ENCODE measurements around the gene SULT1B1. TPM values are rescaled to one million over a fixed set of nuclear protein-coding genes. Genes with fewer than 3 reads are reported as not detected.
"Not testable (repeated sequence)": the region's sequence is repeated elsewhere in the genome, so short reads cannot be mapped to it uniquely, and the experiment has no call there.

The SULT1B1 gene
- not detected in 2 replicates for total RNA-seq (2014; rRNA removed; shearing (Covaris generic))

DNA sequence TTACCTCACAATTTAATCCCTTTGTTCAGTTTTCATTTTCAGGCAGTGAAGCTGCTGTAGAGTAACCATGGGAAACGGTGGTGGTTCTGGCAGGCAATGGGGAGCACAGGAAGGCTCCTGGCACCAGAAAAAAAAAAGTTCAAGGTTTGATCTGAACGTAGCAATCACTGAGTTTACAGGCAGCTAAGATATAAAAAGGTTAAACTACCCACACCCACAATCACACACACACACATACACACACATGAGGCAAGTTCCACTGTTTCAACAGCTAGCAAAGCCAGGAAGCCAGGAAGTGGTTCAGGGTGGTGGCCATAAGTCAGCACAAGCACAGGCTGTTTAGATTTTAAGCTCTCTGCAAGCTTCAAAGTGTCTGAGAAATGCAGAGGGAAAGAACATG is at the start of gene SULT1B1:
TSS of gene SULT1B1 (minus strand) at position 166 of the 400 bp plus-strand sequence. CDS start 5,403 bp downstream, outside the sequence.
- no peak for DNase-seq (ENCODE audit: low read depth)

DNA sequence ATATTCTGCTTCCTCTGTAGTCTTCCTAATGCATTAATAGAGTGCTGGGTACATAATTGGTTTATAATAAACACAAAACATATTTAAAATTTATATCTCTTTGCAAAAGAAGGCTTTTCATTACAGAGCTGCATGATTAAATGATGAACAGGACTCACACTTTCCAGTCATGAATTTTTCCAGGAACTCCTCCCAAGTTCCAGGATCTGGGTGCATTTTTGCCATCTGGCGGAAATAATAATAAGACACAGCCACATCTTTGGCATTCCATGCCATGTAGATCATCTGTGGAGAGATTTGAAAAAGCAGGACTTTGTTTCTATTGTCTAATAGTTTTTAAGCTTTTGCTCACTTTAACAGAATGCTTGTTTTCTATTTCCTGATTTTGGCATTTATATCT is 40.2 kb upstream of the SULT1B1 start:
- DNase-seq (ENCODE audit: low read depth) = peak; percentile 4

DNA sequence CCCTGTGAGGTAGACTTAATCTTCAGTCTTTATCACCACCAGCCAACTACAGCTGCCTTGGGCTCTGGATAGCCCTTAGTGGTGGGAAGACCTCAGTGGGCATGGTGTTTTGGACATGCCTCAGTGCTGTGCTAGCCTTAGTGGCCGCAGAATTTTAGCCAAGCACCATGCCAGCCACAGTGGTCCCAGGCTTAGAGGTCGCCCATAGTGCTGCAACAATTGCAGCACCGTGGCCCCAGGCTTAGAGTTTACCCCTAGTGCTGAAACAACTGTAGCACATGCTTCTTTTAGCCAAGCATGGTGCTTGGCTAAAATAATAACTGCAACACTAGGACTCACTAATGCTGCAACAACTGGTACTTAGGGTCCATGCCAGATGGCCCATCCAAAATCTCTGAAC is 38.9 kb upstream of the SULT1B1 start:
- DNase-seq (ENCODE audit: low read depth) = no peak

DNA sequence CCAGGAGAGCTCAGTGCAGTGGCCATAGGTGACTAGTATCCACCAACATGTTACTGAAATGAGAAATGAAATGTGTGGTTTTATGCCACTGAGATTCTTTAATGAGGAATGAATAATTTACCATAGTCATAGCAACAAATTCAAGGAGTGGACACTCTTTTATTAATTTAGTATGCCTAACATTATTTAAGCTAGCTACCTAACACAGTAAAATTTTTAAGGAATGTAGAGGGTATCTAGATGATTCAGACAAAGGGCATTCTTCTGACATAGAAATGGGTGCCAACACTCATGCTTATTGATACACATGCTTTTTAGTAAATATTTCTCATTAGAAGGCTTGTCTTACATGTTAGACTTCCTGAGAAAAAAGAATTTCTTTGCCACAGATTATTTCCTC is 33.3 kb upstream of the SULT1B1 start:
- DNase-seq (ENCODE audit: low read depth) = no peak

DNA sequence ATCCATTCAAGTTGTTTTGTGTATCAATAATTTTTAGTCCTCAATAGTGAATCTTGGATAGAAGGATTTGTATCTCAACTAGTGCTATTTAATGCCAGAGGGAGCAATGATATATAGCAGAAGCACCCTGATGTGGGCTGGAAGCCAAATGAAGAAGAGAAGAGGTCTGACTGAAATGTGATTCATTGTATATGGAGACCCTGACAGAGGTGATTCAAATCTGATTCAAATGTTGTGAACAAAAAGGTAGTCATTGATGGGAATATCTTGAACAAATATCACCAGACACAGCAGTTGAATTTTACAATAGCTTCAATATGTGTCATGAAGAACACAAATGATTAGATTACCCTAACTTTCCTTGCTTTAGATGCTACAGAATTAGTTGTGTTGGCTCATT is 27.5 kb upstream of the SULT1B1 start:
- no peak for DNase-seq (ENCODE audit: low read depth)

DNA sequence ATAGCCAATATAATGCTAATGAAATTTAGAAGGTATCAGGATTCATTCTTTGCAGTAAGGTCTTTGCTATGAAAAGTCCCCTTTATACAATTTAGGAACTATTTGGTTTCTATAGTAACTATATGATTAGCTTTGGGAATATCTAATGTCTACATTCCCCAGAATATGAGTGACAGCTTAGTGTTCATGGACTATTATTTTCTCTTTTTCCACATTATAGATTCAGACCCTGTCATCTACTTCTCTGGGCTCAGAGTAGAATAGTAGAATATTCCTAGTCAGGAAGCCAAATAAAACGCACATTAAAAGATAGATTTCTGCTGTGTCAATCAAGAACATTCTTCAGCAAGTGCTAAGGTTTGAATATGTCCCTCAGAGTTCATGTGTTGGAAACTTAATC is 26.1 kb upstream of the SULT1B1 start:
- no peak for DNase-seq (ENCODE audit: low read depth)

DNA sequence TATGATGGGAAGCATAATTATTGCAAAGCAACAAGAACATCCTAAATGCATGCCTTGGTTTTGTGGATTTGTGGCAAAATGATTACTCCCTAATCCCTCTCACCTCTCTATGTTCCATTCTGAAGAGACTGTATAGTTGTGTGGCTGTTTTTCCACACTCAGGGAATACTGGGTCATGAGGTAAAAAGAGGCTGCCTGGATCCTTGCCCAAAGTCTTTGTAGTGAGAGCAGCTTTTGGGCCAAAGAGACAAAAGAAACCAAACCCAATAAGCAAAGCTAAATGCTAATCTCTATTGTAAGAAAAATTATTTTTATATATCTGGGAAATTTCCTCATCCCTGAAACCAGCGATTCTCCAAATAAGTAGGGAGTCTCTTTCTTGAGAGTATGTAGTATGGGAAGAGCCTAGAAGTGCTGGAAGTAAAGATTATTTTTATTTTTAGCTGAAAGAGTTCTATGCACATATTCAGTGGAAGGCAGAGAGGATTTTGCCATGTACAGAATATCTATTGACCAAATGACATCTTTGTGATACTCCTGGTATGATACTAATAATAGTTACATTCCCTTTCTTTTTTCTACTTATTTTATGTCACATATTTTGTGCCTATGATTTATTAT is 24.9 kb upstream of the SULT1B1 start:
- no peak for DNase-seq (ENCODE audit: low read depth)

DNA sequence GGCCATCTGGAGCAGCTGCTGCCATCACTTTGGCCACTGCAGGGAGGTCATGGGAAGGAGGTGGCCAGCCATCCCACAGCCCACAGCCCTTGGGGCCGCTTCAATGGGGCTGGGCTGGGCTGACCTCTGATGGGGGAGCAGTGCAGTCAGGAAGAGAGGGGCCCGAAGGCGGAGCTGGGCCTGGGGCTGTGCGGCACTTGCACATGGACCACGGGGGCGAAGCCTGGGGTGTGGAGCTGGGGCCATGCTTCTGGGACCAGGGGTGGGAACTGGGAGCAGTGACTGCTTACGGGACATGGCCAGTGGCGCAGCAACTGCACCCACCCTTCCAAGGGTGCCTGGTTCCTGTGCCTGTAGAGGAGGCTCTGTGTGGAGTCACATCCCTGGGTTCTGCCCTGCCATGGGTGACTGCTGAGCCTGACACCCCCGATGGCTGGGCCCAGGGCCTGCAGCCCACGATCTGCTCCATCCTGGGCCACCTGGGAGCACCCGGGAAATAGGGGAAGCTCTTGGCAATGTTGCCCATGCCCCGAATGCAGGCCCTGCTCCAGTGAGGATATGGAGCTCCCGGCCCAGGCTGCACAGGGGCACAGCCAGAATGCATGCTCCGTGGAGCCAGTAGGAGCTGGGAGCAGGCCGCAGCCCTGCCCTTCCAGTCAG is 22.4 kb upstream of the SULT1B1 start:
- no peak for DNase-seq (ENCODE audit: low read depth)

DNA sequence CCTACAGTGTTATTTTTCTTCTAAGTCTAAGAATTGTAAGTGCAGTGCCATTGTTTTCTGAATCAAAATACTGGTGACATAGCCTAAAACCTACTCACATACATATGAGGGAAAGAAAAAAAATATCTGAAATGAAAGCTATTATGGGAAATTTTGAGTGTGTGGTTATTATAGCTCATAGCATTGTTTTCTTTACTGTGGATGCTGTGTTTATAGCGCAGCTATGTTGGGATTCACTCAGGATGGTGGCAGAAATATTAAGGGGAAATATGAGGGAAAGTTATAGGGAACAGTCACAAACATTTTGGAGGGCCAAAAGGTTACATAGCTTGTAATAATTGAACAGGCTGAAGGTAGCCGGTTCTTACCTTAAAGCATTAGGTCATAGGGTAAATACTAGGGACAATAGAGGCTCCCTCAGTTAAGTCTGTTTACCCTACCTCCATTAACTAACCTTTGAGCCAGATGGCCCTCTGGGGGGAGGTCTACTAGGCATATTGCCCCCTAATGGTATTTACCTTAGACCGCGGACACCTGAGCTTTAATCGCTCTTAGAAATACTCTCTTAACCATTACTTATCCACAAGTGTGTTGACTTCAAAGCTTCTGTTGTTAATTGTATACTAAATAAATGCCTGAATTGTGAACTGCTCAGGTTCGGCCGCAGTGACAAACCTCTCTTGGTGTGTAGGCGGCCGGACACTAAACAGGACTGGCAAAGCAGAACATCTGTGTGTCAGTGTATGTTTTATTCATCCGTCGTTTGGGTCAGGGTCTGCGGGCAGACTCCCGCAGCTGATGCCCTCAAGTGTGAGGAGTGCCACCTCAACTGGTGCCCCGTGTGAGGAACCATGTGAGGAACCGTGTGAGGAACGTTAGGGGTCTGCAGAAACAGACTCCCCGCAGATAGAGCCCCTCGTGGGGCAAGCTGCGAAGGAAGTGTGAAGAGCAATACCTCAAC is 21.3 kb upstream of the SULT1B1 start:
- DNase-seq (ENCODE audit: low read depth) = no peak

DNA sequence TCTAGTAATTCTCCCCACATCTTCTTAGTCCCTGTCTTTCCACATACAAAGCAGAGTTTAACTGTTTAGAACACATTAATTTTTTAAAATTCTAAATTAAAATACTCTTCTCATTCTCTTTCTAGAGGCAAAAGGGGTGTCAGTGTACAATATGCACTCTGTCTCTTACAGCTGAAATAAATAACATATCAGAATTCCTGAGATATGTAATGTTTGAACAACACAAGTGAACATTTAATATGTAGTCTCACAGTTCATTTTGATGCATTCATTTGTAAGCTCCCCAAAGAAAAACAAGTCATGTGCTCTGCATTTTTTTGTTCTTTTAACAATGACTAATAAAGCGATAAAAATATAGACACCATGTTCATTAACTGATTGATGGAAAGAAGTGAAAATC is 19.7 kb upstream of the SULT1B1 start:
- no peak for DNase-seq (ENCODE audit: low read depth)

DNA sequence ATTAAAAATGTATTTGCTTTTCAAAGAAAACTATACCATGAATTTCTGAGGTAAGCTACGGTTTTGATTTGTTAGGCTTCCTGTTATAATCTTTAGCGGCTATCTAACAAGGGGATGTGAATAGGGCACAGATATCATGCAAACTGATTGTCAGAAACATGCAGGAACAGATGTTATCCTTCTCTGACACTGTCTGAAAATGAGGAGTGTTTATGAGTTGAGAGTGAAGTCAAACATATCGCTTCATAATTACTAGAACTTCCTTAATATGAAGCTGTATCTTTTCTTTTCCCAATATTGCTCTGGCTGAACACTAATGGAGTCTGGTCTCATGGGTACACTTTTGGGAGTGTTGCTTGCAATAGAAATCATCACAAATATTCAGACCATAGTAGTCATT is 16.3 kb upstream of the SULT1B1 start:
- DNase-seq (ENCODE audit: low read depth) = no peak

DNA sequence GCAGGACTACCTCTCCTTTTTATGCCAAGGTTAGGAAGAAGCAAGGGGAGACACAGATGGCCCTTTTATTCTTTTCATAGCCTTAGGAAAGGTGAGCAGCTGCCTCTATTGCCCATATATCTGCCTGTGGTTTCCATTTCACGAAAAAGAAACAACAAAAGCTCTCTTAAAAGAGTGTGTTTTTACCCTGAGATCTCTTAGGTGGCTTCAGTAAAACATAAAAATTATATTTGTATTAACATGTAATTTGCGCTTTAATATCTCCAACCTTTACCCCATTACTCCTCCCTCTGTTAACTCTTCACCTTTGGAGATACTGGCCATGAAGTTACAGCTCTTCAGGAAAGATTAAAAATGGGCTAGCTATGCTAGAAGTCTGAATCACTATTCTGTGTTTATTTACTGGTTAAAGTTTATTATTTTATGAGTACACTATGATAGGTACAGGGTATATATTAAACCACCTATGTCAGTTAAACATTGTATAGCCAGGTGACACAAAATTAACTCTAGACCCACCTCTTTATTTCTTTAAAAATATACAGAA is 15.0 kb upstream of the SULT1B1 start:
- DNase-seq (ENCODE audit: low read depth) = no peak

DNA sequence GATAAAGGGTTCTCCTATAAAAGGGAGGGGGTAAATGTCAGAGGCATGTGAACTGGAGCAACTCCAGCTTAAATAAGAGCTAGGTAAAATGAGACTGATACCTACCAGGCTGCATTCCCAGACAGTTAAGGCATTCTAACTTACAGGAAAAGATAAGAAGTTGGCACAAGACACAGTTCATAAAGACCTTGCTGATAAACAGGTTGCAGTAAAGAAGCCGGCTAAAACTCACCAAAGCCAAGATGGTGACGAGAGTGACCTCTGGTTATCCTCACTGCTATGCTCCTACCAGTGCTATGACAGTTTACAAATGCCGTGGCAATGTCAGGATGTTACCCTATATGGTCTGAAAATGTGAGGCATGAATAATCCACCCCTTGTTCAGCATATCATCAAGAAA is 13.1 kb upstream of the SULT1B1 start:
- DNase-seq (ENCODE audit: low read depth) = no peak

DNA sequence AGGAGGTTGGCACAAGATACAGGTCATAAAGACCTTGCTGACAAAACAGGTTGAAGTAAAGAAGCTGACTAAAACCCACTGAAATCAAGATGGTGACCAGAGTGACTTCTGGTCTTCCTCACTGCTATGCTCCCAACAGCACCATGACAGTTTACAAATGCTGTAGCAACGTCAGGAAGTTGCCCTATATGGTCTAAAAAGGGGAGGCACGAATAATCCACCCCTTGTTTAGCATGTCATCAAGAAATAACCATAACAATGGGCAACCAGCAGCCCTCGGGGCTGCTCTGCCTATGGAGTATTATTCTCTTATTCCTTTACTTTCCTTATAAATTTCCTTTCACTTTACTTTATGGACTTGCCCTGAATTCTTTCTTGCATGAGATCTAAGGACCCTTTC is 8.1 kb upstream of the SULT1B1 start:
- DNase-seq (ENCODE audit: low read depth) = not testable (repeated sequence)

DNA sequence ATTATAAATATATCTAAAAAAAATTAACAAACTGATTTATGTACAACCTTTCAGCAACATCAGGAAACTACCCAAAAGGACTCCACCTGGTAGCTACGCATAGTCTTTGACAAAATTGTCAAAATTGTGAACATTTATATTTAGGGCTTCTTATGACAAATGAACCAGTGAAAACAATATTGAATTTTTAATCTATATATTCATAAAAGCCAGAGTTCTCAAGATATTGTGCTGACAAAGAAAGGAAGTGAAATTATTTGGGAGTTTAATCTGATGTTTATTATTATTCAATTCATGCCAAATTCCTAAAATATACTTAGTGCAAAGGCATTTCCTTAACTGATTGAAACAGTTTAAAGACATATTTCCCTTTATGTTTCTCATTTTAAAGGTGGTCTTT is 5.3 kb upstream of the SULT1B1 start:
- no peak for DNase-seq (ENCODE audit: low read depth)

DNA sequence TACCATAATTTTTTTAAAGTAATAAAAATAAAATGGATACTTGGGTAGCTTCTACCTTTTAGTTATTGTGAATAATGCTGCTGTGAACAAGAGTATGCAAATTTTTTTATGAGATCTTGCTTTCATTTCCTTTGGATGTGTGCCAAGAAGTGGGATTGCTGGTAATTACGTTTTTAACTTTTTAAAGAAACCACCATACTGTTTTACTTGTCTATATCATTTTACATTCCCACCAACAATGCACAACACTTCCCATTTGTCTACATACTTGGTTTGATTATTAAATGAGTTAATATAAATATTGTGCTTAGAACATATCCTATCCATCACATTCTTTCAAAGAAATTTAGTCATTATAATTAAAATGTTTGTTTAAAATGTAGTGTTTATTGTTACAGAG is 3.9 kb upstream of the SULT1B1 start:
- DNase-seq (ENCODE audit: low read depth) = no peak

DNA sequence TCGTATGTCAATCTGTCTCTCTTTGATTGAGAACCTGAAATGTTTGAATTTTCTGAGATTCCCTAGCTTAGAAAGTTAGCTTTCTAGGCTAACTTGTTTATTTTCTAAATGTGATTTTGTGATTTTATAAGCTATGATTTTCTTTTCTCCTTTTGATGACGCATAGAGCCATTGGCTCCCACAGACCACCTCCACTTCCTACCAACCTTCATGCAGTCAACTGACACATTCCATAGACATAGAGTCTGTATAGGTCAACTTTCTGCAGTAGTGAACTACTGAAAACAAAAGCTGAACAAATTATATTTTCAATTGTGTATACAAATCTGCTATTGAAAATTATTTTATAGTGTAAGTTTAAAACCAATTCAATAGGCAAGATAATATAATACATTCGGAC is 2.8 kb upstream of the SULT1B1 start:
- no peak for DNase-seq (ENCODE audit: low read depth)

DNA sequence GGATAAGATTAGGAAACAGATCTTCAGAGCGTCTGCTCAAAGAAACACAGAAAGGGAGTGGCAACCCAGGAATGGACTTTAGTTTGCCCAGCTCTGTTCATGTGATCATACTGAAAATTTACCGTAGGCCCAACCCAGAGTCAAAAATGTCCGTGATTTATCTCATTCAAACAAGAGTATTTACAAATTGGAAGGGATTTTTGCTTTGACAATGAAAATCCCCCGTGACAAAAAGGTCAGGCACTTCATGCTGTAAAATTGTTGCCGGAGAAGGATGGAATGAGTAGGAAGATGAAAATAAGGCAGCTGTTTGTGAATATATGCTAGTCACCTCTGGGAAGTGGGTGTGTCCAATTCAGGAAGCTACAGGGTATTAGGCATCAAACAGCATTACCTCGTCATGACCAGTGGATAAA is 1.2 kb downstream of the SULT1B1 start:
- DNase-seq (ENCODE audit: low read depth) = no peak

DNA sequence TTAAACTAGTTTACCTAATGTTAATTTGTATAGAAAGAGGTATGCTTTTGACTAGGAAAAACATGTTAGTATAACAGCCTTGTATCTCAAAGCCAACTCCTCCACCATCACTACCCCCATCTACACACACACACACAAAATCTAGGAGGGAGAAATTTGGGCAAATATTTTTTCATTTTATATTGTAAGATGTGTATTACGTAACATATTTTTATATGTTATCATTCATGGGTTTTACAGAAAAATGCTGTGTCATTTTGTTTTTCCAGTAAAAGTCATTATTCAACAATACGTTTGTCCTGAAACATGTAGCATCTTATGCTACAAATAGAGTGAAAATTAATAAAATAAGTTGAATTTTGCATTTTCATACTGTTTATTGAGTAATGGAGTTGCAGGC is 3.0 kb downstream of the SULT1B1 start:
- no peak for DNase-seq (ENCODE audit: low read depth)

DNA sequence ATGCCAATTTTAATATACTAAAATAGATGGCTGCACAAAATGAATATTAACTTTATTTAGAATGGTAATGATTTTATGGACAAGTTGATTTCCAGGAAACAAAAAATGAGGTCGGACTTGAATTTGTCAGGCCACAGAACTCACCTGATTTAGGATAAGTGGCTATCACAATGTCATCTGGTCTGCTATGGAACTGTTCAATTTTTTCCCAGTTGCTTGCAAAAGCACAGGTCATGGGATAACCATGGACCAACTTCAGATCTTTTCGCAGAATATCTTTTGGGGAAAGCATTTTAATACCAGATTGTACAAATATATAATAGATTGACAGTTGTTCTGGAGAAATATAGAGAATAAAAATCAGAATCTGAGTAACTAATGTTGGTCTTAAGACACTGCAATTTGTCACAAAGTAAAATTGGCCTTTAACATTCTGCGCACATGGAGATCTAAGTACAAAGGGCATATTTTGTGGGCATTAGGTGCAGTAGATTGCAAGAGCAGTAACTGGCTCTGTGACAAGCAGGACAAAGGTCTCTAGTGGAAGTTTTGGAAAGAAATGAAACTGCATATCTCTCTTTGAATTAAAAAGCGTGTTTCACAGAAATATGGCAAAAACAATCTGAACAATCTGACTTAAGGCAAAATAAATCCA is 5.4 kb downstream of the SULT1B1 start:
- no peak for DNase-seq (ENCODE audit: low read depth)

DNA sequence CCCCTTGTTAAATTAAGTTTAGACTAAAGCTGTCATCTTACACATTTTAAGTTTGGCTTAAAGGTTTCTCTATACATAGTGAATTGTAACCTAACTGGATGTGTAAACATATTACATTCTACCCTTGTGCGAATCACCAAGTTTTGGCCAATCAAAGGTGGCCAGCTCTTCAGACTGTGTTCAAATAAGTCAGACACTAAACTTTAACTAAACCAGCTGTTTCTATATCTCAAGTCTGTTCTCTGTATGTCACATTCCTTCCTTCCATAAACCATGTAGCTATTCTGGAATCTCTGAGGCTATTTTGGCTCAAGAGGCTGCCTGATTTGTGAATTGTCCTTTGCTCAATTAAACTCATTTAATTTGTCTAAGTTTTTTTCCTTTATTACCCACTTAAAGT is 6.7 kb downstream of the SULT1B1 start:
- no peak for DNase-seq (ENCODE audit: low read depth)

DNA sequence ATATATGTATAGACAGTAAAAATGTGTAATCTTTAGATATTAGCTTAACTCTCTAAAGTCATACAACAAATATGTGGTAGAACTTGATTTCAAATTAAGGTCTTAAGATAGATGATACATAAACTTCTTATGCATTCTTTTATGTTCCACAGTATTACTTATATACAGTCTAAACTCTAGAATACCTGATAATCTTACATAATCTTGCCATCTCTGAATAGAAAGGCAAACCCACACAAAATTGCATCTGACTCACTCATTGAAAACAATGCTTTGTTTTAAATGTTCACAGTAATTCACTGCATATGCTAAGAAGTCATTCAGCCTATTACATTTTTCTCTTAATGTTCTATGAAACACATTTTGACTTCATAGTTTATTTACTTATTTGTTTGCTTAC is 10.1 kb downstream of the SULT1B1 start:
- DNase-seq (ENCODE audit: low read depth) = no peak

Measured in RPMI7951 (cell line).